DMS153 (cell line): ENCODE data around the gene FAM72A.
A peak's percentile ranks its signal among the peaks of the same experiment; 100 is the strongest.
"Not testable (repeated sequence)": the region's sequence is repeated elsewhere in the genome, so short reads cannot be mapped to it uniquely, and the experiment has no call there.

Experiments used
- DNase-seq: peaks from one replicate; lab custom pipeline; 2025; lab: John Stamatoyannopoulos, UW

Gene FAM72A

GRCh38 chr1:206215600-206216392 is 13.2 kb upstream of the FAM72A start:
- not testable (repeated sequence) for DNase-seq

GRCh38 chr1:206210802-206211201 is 8.2 kb upstream of the FAM72A start:
- DNase-seq = not testable (repeated sequence)

GRCh38 chr1:206205569-206205968 is 2.9 kb upstream of the FAM72A start:
- DNase-seq = not testable (repeated sequence)

- not testable (repeated sequence) for DNase-seq
Measured at GRCh38 chr1:206204871-206205270, 2.2 kb upstream of the FAM72A start.

- DNase-seq = not testable (repeated sequence)
Measured at GRCh38 chr1:206204159-206204511, 1.5 kb upstream of the FAM72A start.

GRCh38 chr1:206203364-206204158 is 922 bp upstream of the FAM72A start, which contains the start of gene SRGAP2:
SRGAP2 (plus strand) TSS chr1:206203541; CDS start chr1:206205971, 2,430 bp downstream.
- not testable (repeated sequence) for DNase-seq

- DNase-seq = not testable (repeated sequence)
Measured at GRCh38 chr1:206196748-206197424, 5.8 kb downstream of the FAM72A start.

GRCh38 chr1:206195182-206195581 is 7.5 kb downstream of the FAM72A start:
- not testable (repeated sequence) for DNase-seq

GRCh38 chr1:206186826-206187225 is 15.8 kb downstream of the FAM72A start:
- DNase-seq = not testable (repeated sequence)

- DNase-seq = not testable (repeated sequence)
Measured at GRCh38 chr1:206185778-206186177, 16.9 kb downstream of the FAM72A start.

- not testable (repeated sequence) for DNase-seq
Measured at GRCh38 chr1:206183788-206184187, 18.9 kb downstream of the FAM72A start.

- not testable (repeated sequence) for DNase-seq
Measured at GRCh38 chr1:206182368-206183317, 20.0 kb downstream of the FAM72A start.

- not testable (repeated sequence) for DNase-seq
Measured at GRCh38 chr1:206179666-206180065, 23.0 kb downstream of the FAM72A start.

GRCh38 chr1:206178061-206178989 is 24.3 kb downstream of the FAM72A start:
- not testable (repeated sequence) for DNase-seq

- DNase-seq = not testable (repeated sequence)
Measured at GRCh38 chr1:206176114-206176502, 26.5 kb downstream of the FAM72A start.

- not testable (repeated sequence) for DNase-seq
Measured at GRCh38 chr1:206175459-206176113, 27.1 kb downstream of the FAM72A start.

- DNase-seq = peak; percentile 25
Measured at GRCh38 chr1:206174182-206174868, 28.3 kb downstream of the FAM72A start.

- not testable (repeated sequence) for DNase-seq
Measured at GRCh38 chr1:206173110-206173719, 29.4 kb downstream of the FAM72A start.
